CD4-positive, alpha-beta T cell treated with Interleukin-6 for 4 hours (primary cell): Measurements from ENCODE around the gene SLC35B1.

Experiments used
- DNase-seq: peaks from one replicate; pipeline ENCODE4 v3.0.0-alpha.2; 2020; ENCODE audit warnings: mixed read lengths

SLC35B1 gene

GRCh38 chr17:49670002-49670401 is 37.8 kb downstream of the SLC35B1 start:
- DNase-seq = no peak

GRCh38 chr17:49667854-49668253 is 39.9 kb downstream of the SLC35B1 start:
- no peak for DNase-seq

- DNase-seq = no peak
These were observed 43.0 kb downstream of the SLC35B1 start for GRCh38 chr17:49664706-49665211.

GRCh38 chr17:49659661-49660382 is 47.9 kb downstream of the SLC35B1 start:
- no peak for DNase-seq

GRCh38 chr17:49656247-49656646 is 51.5 kb downstream of the SLC35B1 start:
- no peak for DNase-seq
